Endothelial cell of umbilical vein (primary cell): ENCODE measurements around the gene ADGRD1. TPM values are rescaled to one million over a fixed set of nuclear protein-coding genes. Genes with fewer than 3 reads are reported as not detected.

Experiments
- BruUV-seq: library from RNA; stranded (reverse); fragments of 400-500 nt; replicated peaks from 2 replicates; lab custom pipeline; 2021; lab: Mats Ljungman, UMichigan
- CTCF ChIA-PET: fragments of 300-600, 350-600 bp; sonication (Branson Sonifier 250); formaldehyde crosslinking; loops from one replicate; lab custom pipeline; 2021; ENCODE audit warnings: antibody characterized with exemption, inconsistent platforms; lab: Charles Lee
- POLR2A ChIA-PET: fragments of 300-600, 350-600 bp; sonication (Branson Sonifier 250); formaldehyde crosslinking; loops from one replicate; lab custom pipeline; 2021; ENCODE audit warnings: antibody characterized with exemption, inconsistent platforms; lab: Charles Lee
- DNase-seq: peaks from one replicate; pipeline ENCODE4 v3.0.0-alpha.2; 2011; ENCODE audit warnings: low read depth, low spot score
- FAIRE-seq: peaks from 2 replicates; lab custom pipeline; 2011; peaks lifted over from hg19 to GRCh38; lab: Jason Lieb, UNC
- H2AFZ ChIP-seq: 2 replicates; pipeline ENCODE4 v1.6.0; 2012; ENCODE audit warnings: low read depth, low read length, control low read depth, inconsistent platforms
- H3K27ac ChIP-seq: 2 replicates; pipeline ENCODE4 v1.5.1; 2011; ENCODE audit warnings: low read depth, mild to moderate bottlenecking, control low read depth, low read length, moderate library complexity; ENCODE audit not compliant: insufficient read depth
- H3K27me3 ChIP-seq, 2 experiments: 2 replicates each; pipeline versions ENCODE4 v1.6.0 to v1.6.1; 2011; ENCODE audit warnings: low read length in 2 of 2, mixed read lengths in 1 of 2; ENCODE audit not compliant: control insufficient read depth in 2 of 2, insufficient read depth in 2 of 2
- H3K36me3 ChIP-seq, 2 experiments: 2 replicates in 1 of 2; 3 replicates in 1 of 2; pipeline ENCODE4 v1.5.1; 2011; ENCODE audit warnings: low read length in 2 of 2, mild to moderate bottlenecking in 1 of 2, moderate library complexity in 1 of 2; ENCODE audit not compliant: control insufficient read depth in 2 of 2, insufficient read depth in 2 of 2; ENCODE audit errors: extremely low read depth in 1 of 2
- H3K4me1 ChIP-seq: 3 replicates; pipeline ENCODE4 v1.5.1; 2011; ENCODE audit warnings: mild to moderate bottlenecking, low read length; ENCODE audit not compliant: control insufficient read depth, insufficient read depth; ENCODE audit errors: extremely low read depth
- H3K4me2 ChIP-seq: 2 replicates; pipeline ENCODE4 v1.6.1; 2011; ENCODE audit warnings: low read length, control low read depth, mixed read lengths; ENCODE audit not compliant: insufficient read depth
- H3K4me3 ChIP-seq, 3 experiments: fragments of 200-600 bp in 1 of 3; sonication (generic), shearing (Covaris generic) in 1 of 3; replicated peaks in 1 of 3; 2 replicates each; pipeline ENCODE4 v1.5.1; 2011 to 2016; ENCODE audit warnings: control low read depth in 3 of 3, low read length in 3 of 3, mild to moderate bottlenecking in 2 of 3, inconsistent platforms in 1 of 3, low read depth in 1 of 3, moderate library complexity in 1 of 3; ENCODE audit not compliant: insufficient read depth in 1 of 3
- H3K79me2 ChIP-seq: 2 replicates; pipeline ENCODE4 v1.6.0; 2012; ENCODE audit warnings: low read length, inconsistent platforms; ENCODE audit not compliant: control insufficient read depth, insufficient read depth
- H3K9ac ChIP-seq: replicated peaks from 2 replicates; pipeline ENCODE3; 2011; ENCODE audit warnings: low read length, control low read depth; ENCODE audit not compliant: insufficient read depth; ENCODE audit errors: extremely low read depth
- H3K9me1 ChIP-seq: replicated peaks from 3 replicates; pipeline ENCODE4 v1.6.0; 2011; ENCODE audit warnings: mild to moderate bottlenecking, low read length; ENCODE audit not compliant: control insufficient read depth, insufficient read depth; ENCODE audit errors: extremely low read depth
- H3K9me3 ChIP-seq: replicated peaks from 2 replicates; pipeline ENCODE4 v1.5.1; 2012; ENCODE audit warnings: low read length, inconsistent platforms; ENCODE audit not compliant: control insufficient read depth, insufficient read depth
- H4K20me1 ChIP-seq: replicated peaks from 2 replicates; pipeline ENCODE3; 2011; ENCODE audit warnings: mild to moderate bottlenecking, low read length; ENCODE audit not compliant: control insufficient read depth, insufficient read depth; ENCODE audit errors: extremely low read depth
- CTCF ChIP-seq, 2 donors: IDR thresholded peaks; 1 replicate in 1 of 2; 2 replicates in 1 of 2; pipeline ENCODE4 v1.5.1; 2011; ENCODE audit warnings: low read length in 2 of 2, mild to moderate bottlenecking in 2 of 2, moderate library complexity in 2 of 2, control low read depth in 1 of 2, inconsistent platforms in 1 of 2, low read depth in 1 of 2; ENCODE audit not compliant: insufficient read depth in 1 of 2; ENCODE audit errors: extremely low read depth in 1 of 2
- EZH2 ChIP-seq: IDR thresholded peaks from 2 replicates; pipeline ENCODE4 v1.6.1; 2012; ENCODE audit warnings: borderline replicate concordance, low read depth, mild to moderate bottlenecking, moderate library complexity, low read length, inconsistent platforms; ENCODE audit not compliant: severe bottlenecking
- FOS ChIP-seq: IDR thresholded peaks from 2 replicates; pipeline ENCODE4 v1.6.1; 2011; ENCODE audit warnings: mild to moderate bottlenecking, low read length, moderate library complexity, borderline replicate concordance; ENCODE audit not compliant: insufficient read depth
- GATA2 ChIP-seq: IDR thresholded peaks from 2 replicates; pipeline ENCODE4 v1.7.0; 2011; ENCODE audit warnings: low read depth, mild to moderate bottlenecking, moderate library complexity, mixed read lengths, low read length; ENCODE audit not compliant: insufficient read length, insufficient read depth
- JUN ChIP-seq: IDR thresholded peaks from 2 replicates; pipeline ENCODE4 v1.6.1; 2011; ENCODE audit warnings: borderline replicate concordance, low read depth; ENCODE audit not compliant: insufficient read length, insufficient read depth
- MAX ChIP-seq: IDR thresholded peaks from 2 replicates; pipeline ENCODE4 v1.6.1; 2011; ENCODE audit not compliant: insufficient read depth, insufficient read length
- MYC ChIP-seq: IDR thresholded peaks from one replicate; pipeline ENCODE4 v1.6.1; 2011; ENCODE audit warnings: mild to moderate bottlenecking, low read depth, low read length
- POLR2A ChIP-seq: IDR thresholded peaks from 2 replicates; pipeline ENCODE4 v1.6.1; 2012; ENCODE audit warnings: low read depth, mild to moderate bottlenecking, control low read depth, low read length
- POLR2AphosphoS5 ChIP-seq: IDR thresholded peaks from 2 replicates; pipeline ENCODE4 v1.6.1; 2012; ENCODE audit warnings: low read depth, mild to moderate bottlenecking, control low read depth, low read length, moderate library complexity; ENCODE audit not compliant: insufficient read depth
- dilution Hi-C: fragments of 300-500 bp; cut with MboI; formaldehyde crosslinking; loops from one replicate; pipeline ENCODE4 v1.15.0; 2019; ENCODE audit warnings: low sequenced_read_pairs; ENCODE audit not compliant: extremely low pct_ligation_motif_present
- intact Hi-C: fragments of 100-400 bp; cut with micrococcal nuclease; formaldehyde crosslinking; loops from one replicate; pipeline ENCODE4 v1.10.0; 2022
- polyA plus RNA-seq, 4 experiments: library from polyadenylated mRNA; depleted of rRNA in 3 of 4; stranded (reverse) in 3 of 4; unstranded in 1 of 4; fragments of >200 nt; gene quantifications; 2 replicates each; pipeline versions ENCODE4 v1.2.1 to v1.2.3, GENCODE V29; 2011 to 2012; ENCODE audit warnings: missing spikeins in 1 of 4
- total RNA-seq: library from RNA; stranded (reverse); gene quantifications from 2 replicates; pipeline ENCODE4 v1.2.3, GENCODE V29; 2021

The ADGRD1 gene
- total and polyA plus RNA-seq, 2 donors (not counting 3 experiments of a cell fraction or from before 2014, with no cell fraction given): 0.07 TPM; not detected in 1

- CTCF ChIA-PET: no interaction called here
These were observed 104.2 kb downstream of the ADGRD1 start for GRCh38 chr12:131057722-131058515.

GRCh38 chr12:131058700-131059099 is 105.0 kb downstream of the ADGRD1 start:
- TF ChIP-seq EZH2 (no peak), CTCF (IDR thresholded peaks at IDR 0.05; ENCODE audit: extremely low read depth in 1 of 2, insufficient read depth in 1 of 2, low read depth in 1 of 2, low read length in 2 of 2) (no peak), FOS (no peak), JUN (no peak), POLR2AphosphoS5 (no peak), POLR2A (no peak), MAX (no peak), GATA2 (no peak), MYC (no peak)
- Histone ChIP-seq H2AFZ (no peak overlapping the region), H3K4me3 (no peak overlapping the region), H3K4me2 (no peak overlapping the region), H3K27me3 (no peaks in the 10 kb centered on the region), H3K36me3 (no peaks in the 10 kb centered on the region), H3K4me1 (no peaks in the 10 kb centered on the region), H3K9ac (no peak overlapping the region), H4K20me1 (no peaks in the 10 kb centered on the region), H3K9me1 (no peaks in the 10 kb centered on the region), H3K79me2 (no peaks in the 10 kb centered on the region), H3K9me3 (no peaks in the 10 kb centered on the region), H3K27ac (no peak overlapping the region)
- intact Hi-C loops: no loop called here
- FAIRE-seq (no peak), DNase-seq (no peak)
- CTCF ChIA-PET: no interaction called here
- POLR2A ChIA-PET: no interaction called here
- BruUV-seq: no TSS peak
- dilution Hi-C loops: no loop called here

More at GRCh38 chr12:131057722-131058515, 104.2 kb downstream of the ADGRD1 start:
- H3K9ac ChIP-seq: no peak overlapping the region
- H3K4me3 ChIP-seq: no peak overlapping the region
- no peaks in the 10 kb centered on the region for H3K79me2 ChIP-seq
- H4K20me1 ChIP-seq: no peaks in the 10 kb centered on the region
- dilution Hi-C loops: no loop called here
- BruUV-seq: no TSS peak
- POLR2A ChIA-PET: no interaction called here
- H3K27ac ChIP-seq: no peak overlapping the region
- H3K27me3 ChIP-seq: no peaks in the 10 kb centered on the region
- TF ChIP-seq MAX (no peak), POLR2A (no peak), JUN (no peak), POLR2AphosphoS5 (no peak), GATA2 (no peak), FOS (no peak)
- DNase-seq (no peak), FAIRE-seq (no peak)
- H3K9me3 ChIP-seq: no peaks in the 10 kb centered on the region
- H3K9me1 ChIP-seq: no peaks in the 10 kb centered on the region
- H2AFZ ChIP-seq: no peak overlapping the region
- intact Hi-C loops: no loop called here
- H3K4me1 ChIP-seq: no peaks in the 10 kb centered on the region
- H3K4me2 ChIP-seq: no peak overlapping the region
- no peaks in the 10 kb centered on the region for H3K36me3 ChIP-seq
